Neural progenitor cell (in vitro differentiated cells): ENCODE results near the gene NFRKB. TPM values are rescaled to one million over a fixed set of nuclear protein-coding genes. Genes with fewer than 3 reads are reported as not detected.

ENCODE experiments used
- DNase-seq: peaks from one replicate; pipeline ENCODE4 v3.0.0-alpha.2; 2016; ENCODE audit warnings: low spot score
- H2AFZ ChIP-seq: fragments of 200-600 bp; sonication (generic); replicated peaks from 2 replicates; pipeline ENCODE4 v1.6.1; 2016; ENCODE audit warnings: antibody characterized with exemption
- H3F3A ChIP-seq: fragments of 200-600 bp; sonication (generic); 2 replicates; pipeline ENCODE4 v1.6.1; 2016; ENCODE audit warnings: antibody characterized with exemption, low read depth
- H3K27ac ChIP-seq: fragments of 200-600 bp; sonication (generic); 2 replicates; pipeline ENCODE4 v1.5.1; 2016; ENCODE audit warnings: mild to moderate bottlenecking
- H3K27me3 ChIP-seq: fragments of 200-600 bp; sonication (generic); 2 replicates; pipeline ENCODE4 v1.6.1; 2016; ENCODE audit warnings: mild to moderate bottlenecking, moderate library complexity
- H3K36me3 ChIP-seq: fragments of 200-600 bp; sonication (generic); 2 replicates; pipeline ENCODE4 v1.5.1; 2016
- H3K4me1 ChIP-seq: fragments of 200-600 bp; sonication (generic); 2 replicates; pipeline ENCODE4 v1.6.1; 2016; ENCODE audit warnings: mixed run types
- H3K4me2 ChIP-seq: fragments of 200-600 bp; sonication (generic); 2 replicates; pipeline ENCODE4 v1.6.1; 2016
- H3K4me3 ChIP-seq: fragments of 200-600 bp; sonication (generic); 2 replicates; pipeline ENCODE4 v1.5.1; 2016
- H3K79me2 ChIP-seq: fragments of 200-600 bp; sonication (generic); 2 replicates; pipeline ENCODE4 v1.6.1; 2016; ENCODE audit warnings: low read depth
- H3K9ac ChIP-seq: fragments of 200-600 bp; sonication (generic); 2 replicates; pipeline ENCODE4 v1.6.1; 2016
- H3K9me3 ChIP-seq: fragments of 200-600 bp; sonication (generic); 2 replicates; pipeline ENCODE4 v1.5.1; 2016; ENCODE audit warnings: low read depth
- H4K20me1 ChIP-seq: fragments of 200-600 bp; sonication (generic); 2 replicates; pipeline ENCODE4 v1.6.1; 2016; ENCODE audit warnings: low read depth
- H3K27ac Mint-ChIP-seq: 3 replicates; pipeline ENCODE4 v1.8.0; 2021; ENCODE audit warnings: mixed read lengths
- H3K27me3 Mint-ChIP-seq: 2 replicates; pipeline ENCODE4 v1.8.0; 2022; ENCODE audit warnings: low read depth, mild to moderate bottlenecking, inconsistent platforms, moderate library complexity, mixed read lengths; ENCODE audit not compliant: insufficient read depth
- H3K36me3 Mint-ChIP-seq: 3 replicates; pipeline ENCODE4 v1.8.0; 2021; ENCODE audit warnings: mixed read lengths
- H3K4me1 Mint-ChIP-seq: 3 replicates; pipeline ENCODE4 v1.8.0; 2021; ENCODE audit warnings: mixed read lengths
- H3K4me3 Mint-ChIP-seq: 3 replicates; pipeline ENCODE4 v1.8.0; 2021; ENCODE audit warnings: mild to moderate bottlenecking, moderate library complexity, mixed read lengths
- H3K9me3 Mint-ChIP-seq: 3 replicates; pipeline ENCODE4 v1.8.0; 2020; ENCODE audit warnings: mixed read lengths
- EZH2 ChIP-seq: fragments of 200-600 bp; sonication (generic); IDR thresholded peaks from 2 replicates; pipeline ENCODE4 v1.6.1; 2017; ENCODE audit warnings: antibody characterized with exemption, mild to moderate bottlenecking, moderate library complexity
- EZH2phosphoT487 ChIP-seq: fragments of 200-600 bp; sonication (generic); IDR thresholded peaks from 2 replicates; pipeline ENCODE4 v1.6.1; 2017; ENCODE audit warnings: antibody characterized with exemption
- total RNA-seq: library from RNA; depleted of rRNA; stranded (reverse); fragments of >200 nt; gene quantifications from 2 replicates; pipeline ENCODE4 v1.2.3, GENCODE V29; 2015; ENCODE audit warnings: low replicate concordance
- TF ChIP-seq, protein P1 (sequence below): fragments of 200-600 bp; sonication (generic); IDR thresholded peaks from 2 replicates; pipeline ENCODE4 v1.5.1; 2017; ENCODE audit warnings: antibody characterized with exemption, mild to moderate bottlenecking

NFRKB gene
- total RNA-seq, 1 donor from 2014 or later = 33.5 TPM

DNA sequence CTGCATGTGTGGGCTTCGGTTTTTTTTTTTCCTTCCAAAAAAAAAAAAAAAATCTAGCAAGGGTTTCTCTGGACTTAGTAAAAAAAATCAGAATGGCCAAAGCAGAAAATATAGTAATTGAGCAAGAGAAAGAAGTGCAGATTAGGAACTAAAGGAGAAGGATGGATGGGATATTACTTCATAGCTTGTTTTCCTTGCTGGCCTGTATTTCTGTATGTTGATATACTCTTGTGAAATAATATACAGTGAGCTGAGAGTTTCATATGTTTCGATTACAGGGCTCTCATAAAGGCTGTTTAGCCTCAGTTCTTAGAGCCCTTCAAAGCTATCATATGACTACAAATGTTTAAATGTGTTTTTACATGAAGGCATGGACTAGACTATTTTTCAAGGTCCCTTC, 34.3 kb upstream of the NFRKB start:
- H3K4me2 ChIP-seq = no peak overlapping the region
- TF ChIP-seq EZH2phosphoT487 (no peak), EZH2 (no peak)
- no peaks in the 10 kb centered on the region for H3K9me3 ChIP-seq
- H3K4me3 ChIP-seq = no peak overlapping the region
- no peaks in the 10 kb centered on the region for H4K20me1 ChIP-seq
- H3K9ac ChIP-seq = no peak overlapping the region
- H3K27ac Mint-ChIP-seq = no peak overlapping the region
- no peaks in the 10 kb centered on the region for H3K36me3 ChIP-seq
- no peaks in the 10 kb centered on the region for H3K27me3 ChIP-seq
- no peak overlapping the region for H2AFZ ChIP-seq
- H3K9me3 Mint-ChIP-seq = no peaks in the 10 kb centered on the region
- H3K4me3 Mint-ChIP-seq = no peak overlapping the region
- no peaks in the 10 kb centered on the region for H3K27me3 Mint-ChIP-seq
- no peak for DNase-seq
- H3K79me2 ChIP-seq = no peaks in the 10 kb centered on the region
- peaks cover 4% of the 10 kb centered on the region for H3K4me1 Mint-ChIP-seq
- H3K36me3 Mint-ChIP-seq = peaks cover 19% of the 10 kb centered on the region
- H3F3A ChIP-seq = no peaks in the 10 kb centered on the region
- H3K27ac ChIP-seq = no peak overlapping the region
- H3K4me1 ChIP-seq = no peaks in the 10 kb centered on the region

DNA sequence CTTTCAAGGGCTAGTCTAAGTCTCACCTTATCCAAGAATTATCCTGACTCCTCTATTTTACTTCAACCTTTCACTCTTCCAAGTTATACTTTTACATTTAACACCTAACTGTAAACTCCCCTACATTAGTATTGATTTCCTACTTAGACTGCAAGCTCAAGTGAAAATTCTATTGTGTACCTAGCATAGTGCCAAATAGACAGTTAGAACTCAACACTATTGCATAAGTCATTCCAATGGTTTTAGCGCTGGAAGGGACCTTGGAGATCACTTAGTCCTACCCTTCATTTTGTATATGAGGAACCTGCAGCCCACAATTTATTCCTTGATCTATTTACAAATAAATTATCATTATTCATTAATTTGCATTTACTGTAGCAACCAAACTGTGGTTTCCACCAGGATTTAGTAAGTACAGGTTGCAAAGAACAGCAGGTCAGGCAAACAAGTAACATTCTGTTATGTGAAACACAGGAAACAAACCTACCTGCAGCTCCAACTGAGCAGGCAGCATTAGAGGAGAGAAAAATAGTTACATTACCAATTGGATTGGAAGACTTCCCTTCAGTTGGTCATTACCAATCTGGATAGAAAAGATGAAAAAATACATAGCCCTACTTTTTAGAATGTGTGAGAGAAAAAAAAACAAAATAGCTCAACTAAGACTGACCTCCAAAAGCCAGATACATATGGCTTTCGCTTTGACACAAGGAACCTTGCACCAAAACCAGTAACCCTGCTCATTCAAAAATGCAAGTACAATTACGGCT, 33.7 kb upstream of the NFRKB start:
- no peak for DNase-seq
- H3K79me2 ChIP-seq = no peaks in the 10 kb centered on the region
- no peaks in the 10 kb centered on the region for H3K9me3 Mint-ChIP-seq

DNA sequence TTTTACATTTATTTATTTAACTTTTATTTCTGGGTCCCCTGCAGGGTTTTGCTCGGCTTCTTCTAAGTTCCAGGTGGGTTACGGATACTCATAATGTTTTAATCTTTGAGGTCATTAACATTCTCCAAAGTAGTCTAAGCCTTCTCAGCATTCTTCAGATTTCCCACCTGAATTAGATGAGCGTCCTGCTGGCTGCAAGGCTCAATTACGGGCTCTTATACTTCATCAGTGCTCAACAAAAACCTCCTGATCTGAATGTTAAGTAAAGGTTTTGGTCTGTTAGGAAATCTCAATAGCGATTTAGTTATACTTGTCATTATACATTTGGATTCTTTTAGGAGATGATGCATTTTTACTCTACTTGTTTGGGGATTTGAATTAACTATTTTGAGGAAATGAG, 27.3 kb upstream of the NFRKB start:
- H3K36me3 ChIP-seq = peaks cover 6% of the 10 kb centered on the region
- H3K9ac ChIP-seq = no peak overlapping the region
- H3K4me3 ChIP-seq = no peak overlapping the region
- H3K27me3 ChIP-seq = no peaks in the 10 kb centered on the region
- no peaks in the 10 kb centered on the region for H3K4me1 ChIP-seq
- H3K36me3 Mint-ChIP-seq = no peaks in the 10 kb centered on the region
- H3K27me3 Mint-ChIP-seq = no peaks in the 10 kb centered on the region
- H4K20me1 ChIP-seq = no peaks in the 10 kb centered on the region
- TF ChIP-seq, protein P1, sequence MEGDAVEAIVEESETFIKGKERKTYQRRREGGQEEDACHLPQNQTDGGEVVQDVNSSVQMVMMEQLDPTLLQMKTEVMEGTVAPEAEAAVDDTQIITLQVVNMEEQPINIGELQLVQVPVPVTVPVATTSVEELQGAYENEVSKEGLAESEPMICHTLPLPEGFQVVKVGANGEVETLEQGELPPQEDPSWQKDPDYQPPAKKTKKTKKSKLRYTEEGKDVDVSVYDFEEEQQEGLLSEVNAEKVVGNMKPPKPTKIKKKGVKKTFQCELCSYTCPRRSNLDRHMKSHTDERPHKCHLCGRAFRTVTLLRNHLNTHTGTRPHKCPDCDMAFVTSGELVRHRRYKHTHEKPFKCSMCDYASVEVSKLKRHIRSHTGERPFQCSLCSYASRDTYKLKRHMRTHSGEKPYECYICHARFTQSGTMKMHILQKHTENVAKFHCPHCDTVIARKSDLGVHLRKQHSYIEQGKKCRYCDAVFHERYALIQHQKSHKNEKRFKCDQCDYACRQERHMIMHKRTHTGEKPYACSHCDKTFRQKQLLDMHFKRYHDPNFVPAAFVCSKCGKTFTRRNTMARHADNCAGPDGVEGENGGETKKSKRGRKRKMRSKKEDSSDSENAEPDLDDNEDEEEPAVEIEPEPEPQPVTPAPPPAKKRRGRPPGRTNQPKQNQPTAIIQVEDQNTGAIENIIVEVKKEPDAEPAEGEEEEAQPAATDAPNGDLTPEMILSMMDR = no peak
- TF ChIP-seq EZH2phosphoT487 (no peak), EZH2 (no peak)
- no peak overlapping the region for H3K27ac ChIP-seq
- no peaks in the 10 kb centered on the region for H3K9me3 Mint-ChIP-seq
- no peaks in the 10 kb centered on the region for H3F3A ChIP-seq
- H3K4me1 Mint-ChIP-seq = no peaks in the 10 kb centered on the region
- no peak overlapping the region for H3K4me3 Mint-ChIP-seq
- DNase-seq = no peak
- H2AFZ ChIP-seq = no peak overlapping the region
- no peaks in the 10 kb centered on the region for H3K79me2 ChIP-seq
- H3K9me3 ChIP-seq = no peaks in the 10 kb centered on the region
- no peak overlapping the region for H3K27ac Mint-ChIP-seq
- no peak overlapping the region for H3K4me2 ChIP-seq

More for the DNA sequence above, 33.7 kb upstream of the NFRKB start:
- no peak overlapping the region for H3K4me2 ChIP-seq
- no peaks in the 10 kb centered on the region for H3K4me1 ChIP-seq
- H3K4me3 Mint-ChIP-seq = no peak overlapping the region
- H2AFZ ChIP-seq = no peak overlapping the region
- no peaks in the 10 kb centered on the region for H3K36me3 ChIP-seq
- no peaks in the 10 kb centered on the region for H3K27me3 Mint-ChIP-seq
- TF ChIP-seq EZH2phosphoT487 (no peak), EZH2 (no peak)
- TF ChIP-seq, protein P1 = no peak
- peaks cover 4% of the 10 kb centered on the region for H3K4me1 Mint-ChIP-seq
- H3F3A ChIP-seq = no peaks in the 10 kb centered on the region
- H3K9ac ChIP-seq = no peak overlapping the region
- peaks cover 13% of the 10 kb centered on the region for H3K36me3 Mint-ChIP-seq
- H4K20me1 ChIP-seq = no peaks in the 10 kb centered on the region
- no peak overlapping the region for H3K4me3 ChIP-seq
- no peaks in the 10 kb centered on the region for H3K27me3 ChIP-seq
- H3K27ac ChIP-seq = no peak overlapping the region
- no peaks in the 10 kb centered on the region for H3K9me3 ChIP-seq
- H3K27ac Mint-ChIP-seq = no peak overlapping the region

DNA sequence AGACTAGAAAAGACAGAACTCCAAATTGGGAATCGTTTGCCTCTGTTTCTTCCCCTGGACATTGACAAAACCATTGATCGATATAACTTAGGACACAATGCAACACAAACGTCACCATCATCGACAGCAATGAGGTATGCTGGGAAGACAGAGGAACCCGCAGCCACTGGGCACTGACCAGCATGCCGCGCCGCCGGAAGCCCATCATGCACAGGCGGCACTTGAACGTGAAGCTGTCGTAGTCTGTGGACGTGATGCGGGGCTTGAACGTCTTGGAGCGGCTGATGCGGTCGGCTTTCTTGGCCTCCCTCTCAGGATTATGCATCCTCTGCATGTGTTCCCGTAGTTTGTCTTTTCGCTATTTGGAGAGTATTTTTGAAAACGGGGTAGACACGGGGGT, 23.0 kb upstream of the NFRKB start:
- TF ChIP-seq EZH2 = no peak
- TF ChIP-seq, protein P1 = no peak
- no peak for TF ChIP-seq EZH2phosphoT487
- Histone ChIP-seq H2AFZ (no peak overlapping the region), H3K4me1 (no peaks in the 10 kb centered on the region), H3K27me3 (no peaks in the 10 kb centered on the region), H3K79me2 (no peaks in the 10 kb centered on the region), H3K9ac (no peak overlapping the region), H3K9me3 (no peaks in the 10 kb centered on the region), H3K4me2 (no peak overlapping the region), H4K20me1 (no peaks in the 10 kb centered on the region), H3F3A (no peaks in the 10 kb centered on the region), H3K36me3 (peaks cover 6% of the 10 kb centered on the region), H3K4me3 (no peak overlapping the region), H3K27ac (no peak overlapping the region)
- no peak overlapping the region for H3K27ac Mint-ChIP-seq
- H3K27me3 Mint-ChIP-seq = no peaks in the 10 kb centered on the region
- no peaks in the 10 kb centered on the region for H3K4me1 Mint-ChIP-seq
- no peaks in the 10 kb centered on the region for H3K9me3 Mint-ChIP-seq
- no peak overlapping the region for H3K4me3 Mint-ChIP-seq
- peaks cover 4% of the 10 kb centered on the region for H3K36me3 Mint-ChIP-seq
- no peak for DNase-seq
